ENCODE measurements around the gene ENAH.
A peak's percentile ranks its signal among the peaks of the same experiment; 100 is the strongest.
"Not testable (repeated sequence)": the region's sequence is repeated elsewhere in the genome, so short reads cannot be mapped to it uniquely, and the experiment has no call there.

Gene ENAH

DNA sequence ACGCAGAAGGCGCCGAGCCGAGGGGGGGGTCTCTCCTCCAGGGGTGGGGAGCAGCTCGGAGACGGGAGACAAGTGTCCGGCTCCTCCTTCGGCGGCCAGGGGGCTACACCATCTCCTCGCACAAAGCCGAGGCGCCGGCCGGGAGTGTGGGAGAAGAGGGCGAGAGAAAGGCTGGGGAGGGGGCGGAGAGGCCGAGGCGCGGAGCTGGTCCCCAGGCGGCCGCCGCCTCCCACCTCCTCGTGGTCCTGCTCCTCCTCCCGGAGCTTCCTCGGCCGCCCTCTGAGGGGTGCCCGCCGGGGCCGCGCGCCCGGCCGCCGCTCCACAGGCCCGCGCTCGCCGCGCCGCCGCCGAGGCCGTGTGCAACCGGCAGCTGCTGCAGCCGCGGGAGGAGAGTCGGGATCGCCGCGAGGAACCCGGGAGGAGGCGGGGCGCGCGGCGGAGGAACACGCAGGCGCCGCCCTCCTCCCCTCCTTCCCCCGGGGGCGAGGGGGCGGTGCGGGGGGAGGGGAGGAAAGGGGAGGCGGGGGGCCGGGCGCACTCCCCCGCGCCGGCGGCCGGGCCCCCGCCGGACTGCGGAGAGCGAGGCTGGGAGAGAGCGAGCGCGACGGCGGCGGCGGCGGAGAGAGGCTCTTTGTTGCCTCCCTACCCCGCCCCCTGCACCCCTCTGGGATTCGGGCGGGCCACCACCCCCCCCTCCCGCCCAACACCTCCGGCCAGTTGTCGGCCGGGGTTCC lies at the start of gene ENAH:
Gene ENAH (minus strand): TSS at position 395 of the 734 bp plus-strand sequence. CDS start 433 bp downstream, outside the sequence.
- DNase-seq: peak; percentile 90

DNA sequence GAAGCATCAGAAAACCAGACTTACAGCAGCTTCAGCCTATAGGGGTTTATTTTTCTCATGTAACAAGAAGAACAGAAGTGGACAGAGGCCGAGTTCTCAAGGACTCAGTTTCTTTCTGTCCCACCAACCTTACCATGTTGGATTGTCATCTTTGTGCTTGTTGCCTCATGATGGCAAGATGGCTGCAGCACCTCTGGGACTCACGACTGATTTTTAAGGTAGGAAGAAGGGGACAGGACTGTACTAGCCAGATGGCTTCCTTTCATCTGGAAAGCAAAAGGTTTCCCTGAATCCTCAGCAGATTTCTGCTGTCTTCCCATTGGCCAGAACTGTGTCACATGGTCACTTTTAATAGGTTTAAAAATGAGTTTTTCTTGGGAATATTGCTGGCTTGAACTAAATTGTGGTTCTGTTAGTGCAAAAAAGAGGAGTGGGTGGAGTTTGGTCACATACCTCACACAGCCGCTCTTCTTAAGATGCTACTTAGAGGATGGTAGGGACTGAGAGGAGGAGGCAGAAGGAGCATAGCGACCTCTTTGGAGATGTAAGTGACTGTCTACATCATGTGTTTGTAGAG lies 48.1 kb upstream of the ENAH start:
- no peak for DNase-seq

GRCh38 chr1:225700164-225700821 lies 47.4 kb upstream of the ENAH start:
- DNase-seq: no peak

DNA sequence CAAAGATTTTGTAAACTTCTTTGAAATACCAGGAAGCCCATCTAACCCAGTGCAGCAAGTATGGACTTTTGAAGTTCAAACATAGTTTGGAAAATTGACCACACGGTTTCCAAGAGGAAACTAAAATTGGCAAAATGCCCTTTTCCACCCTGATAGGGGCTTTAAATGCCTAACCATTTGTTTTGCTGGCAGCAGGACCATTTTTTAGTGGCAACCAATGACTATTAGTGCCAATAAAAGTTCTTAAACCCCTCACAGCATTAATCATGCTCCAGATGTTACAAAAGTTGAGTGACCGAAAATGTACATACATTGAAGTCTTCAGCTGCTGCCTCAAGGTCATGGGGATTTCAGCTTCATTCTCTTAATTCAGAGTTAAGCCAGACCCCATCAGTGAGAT lies 46.4 kb upstream of the ENAH start:
- DNase-seq: no peak

GRCh38 chr1:225698194-225698593 lies 45.3 kb upstream of the ENAH start:
- not testable (repeated sequence) for DNase-seq

- DNase-seq: no peak
Observed at GRCh38 chr1:225697428-225697827, 44.5 kb upstream of the ENAH start.

GRCh38 chr1:225695578-225696337 lies 42.8 kb upstream of the ENAH start:
- no peak for DNase-seq

GRCh38 chr1:225694151-225694603 lies 41.3 kb upstream of the ENAH start:
- DNase-seq: peak; percentile 74

DNA sequence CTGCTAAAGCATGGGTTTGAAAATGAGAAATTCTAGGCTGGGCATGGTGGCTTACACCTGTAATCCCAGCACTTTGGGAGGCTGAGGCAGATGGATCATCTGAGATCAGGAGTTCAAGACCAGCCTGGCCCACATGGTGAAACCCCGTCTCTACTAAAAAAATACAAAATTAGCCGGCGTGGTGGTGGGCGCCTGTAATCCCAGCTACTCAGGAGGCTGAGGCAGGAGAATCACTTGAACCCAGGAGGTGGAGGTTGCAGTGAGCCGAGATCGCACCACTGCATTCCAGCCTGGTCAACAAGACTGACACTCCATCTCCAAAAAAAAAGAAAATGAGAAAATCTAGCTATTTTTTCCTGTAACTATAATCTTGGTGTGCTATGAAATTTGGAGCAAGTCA lies 40.8 kb upstream of the ENAH start:
- not testable (repeated sequence) for DNase-seq

- DNase-seq: no peak
Observed at GRCh38 chr1:225693085-225693696, 40.3 kb upstream of the ENAH start.

GRCh38 chr1:225692517-225692879 lies 39.6 kb upstream of the ENAH start:
- DNase-seq: no peak

GRCh38 chr1:225691861-225692516 lies 39.1 kb upstream of the ENAH start:
- no peak for DNase-seq

- peak; percentile 73 for DNase-seq
Observed at GRCh38 chr1:225691377-225691776, 38.5 kb upstream of the ENAH start.

DNA sequence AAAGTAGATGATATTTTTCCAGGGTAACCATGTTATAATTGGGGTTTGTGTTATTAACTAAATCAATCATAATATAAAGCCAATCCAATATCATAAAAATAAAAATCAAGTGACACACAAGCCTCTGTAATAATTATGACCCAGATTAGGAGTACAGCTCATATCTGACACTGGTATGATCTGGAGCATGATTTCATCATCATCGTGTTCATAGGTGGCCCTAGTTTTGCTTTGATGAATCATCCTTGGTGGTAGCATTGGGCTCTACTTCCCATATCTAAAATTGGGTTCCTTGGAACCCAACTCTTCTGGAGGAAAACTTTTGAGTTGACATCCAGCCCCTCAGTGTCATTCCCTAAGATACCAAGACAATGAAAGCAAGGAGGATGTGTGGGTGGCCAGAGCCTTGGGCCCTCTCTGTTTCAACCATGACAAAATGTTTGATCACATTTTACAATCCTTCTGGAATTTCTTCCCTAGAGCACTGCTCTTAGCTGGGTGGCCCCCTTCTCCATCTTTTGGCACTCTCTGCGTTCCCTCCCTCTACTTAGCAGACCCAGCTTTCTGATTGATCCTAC lies 37.0 kb upstream of the ENAH start:
- DNase-seq: no peak

DNA sequence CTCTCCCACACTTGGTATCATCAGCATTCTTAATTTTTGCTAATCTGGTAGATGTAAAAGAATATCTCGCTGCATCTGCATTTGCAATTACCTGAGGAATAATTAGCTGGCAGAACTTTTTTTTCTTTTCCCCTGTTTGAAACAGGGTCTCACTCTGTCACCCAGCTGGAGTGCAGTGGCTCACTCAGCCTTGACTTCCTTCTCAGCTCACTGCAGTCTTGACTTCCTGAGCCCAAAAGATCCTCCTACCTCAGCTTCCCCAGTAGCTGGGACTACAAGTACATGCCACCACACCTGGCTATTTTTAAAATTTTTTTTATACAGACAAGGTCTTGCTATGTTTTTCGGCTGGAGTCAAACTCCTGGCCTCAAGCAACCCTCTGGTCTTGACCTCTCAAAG lies 35.4 kb upstream of the ENAH start:
- no peak for DNase-seq

DNA sequence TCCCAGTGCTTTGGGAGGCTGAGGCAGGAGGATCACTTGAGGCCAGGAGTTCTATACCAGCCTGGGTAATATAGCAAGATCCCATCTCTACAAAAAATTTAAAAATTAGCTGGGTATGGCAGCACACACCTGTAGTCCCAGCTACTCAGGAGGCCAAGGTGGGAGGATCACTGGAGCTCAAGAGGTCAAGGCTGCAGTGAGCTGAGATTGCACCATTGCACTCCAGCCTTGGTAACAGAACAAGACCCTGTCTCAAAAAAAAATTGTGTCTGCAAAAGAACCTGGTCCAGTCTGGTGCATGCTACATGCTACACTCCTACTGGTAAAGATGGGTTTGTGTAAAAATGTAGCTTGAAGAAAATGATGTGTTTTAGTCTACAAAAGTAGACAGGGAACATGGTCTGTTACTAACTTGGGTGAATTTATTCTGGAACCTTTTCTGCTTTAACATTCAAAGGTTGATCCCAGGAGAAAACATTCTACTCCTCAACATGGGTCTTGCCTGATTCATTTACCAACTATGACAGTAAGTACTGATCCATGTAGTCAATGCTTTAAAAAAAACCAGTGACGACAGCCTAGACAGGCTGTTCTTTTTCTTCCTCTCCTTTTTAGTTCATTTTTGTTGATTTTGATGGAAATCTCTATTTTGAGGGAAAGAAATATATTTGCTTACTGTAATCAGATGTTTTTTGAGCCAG lies 32.7 kb upstream of the ENAH start:
- no peak for DNase-seq

DNA sequence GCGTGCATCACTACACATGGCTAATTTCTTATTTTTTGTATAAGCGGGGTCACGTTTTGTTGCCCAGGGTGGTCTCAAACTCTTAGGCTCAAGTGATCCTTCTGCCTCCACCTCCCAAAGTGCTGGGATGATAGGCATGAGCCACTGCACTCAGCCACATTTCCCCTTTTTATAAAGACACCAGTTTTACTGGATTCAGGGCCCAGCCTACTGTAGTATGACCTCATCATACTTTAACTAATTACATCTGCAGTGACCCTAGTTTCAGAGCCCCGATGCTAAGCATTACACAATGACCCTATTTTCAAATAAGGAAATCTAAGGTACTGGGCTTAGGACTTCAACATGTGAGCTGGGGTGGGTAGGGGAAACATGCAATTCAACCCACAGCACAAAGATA lies 31.8 kb upstream of the ENAH start:
- DNase-seq: no peak

DNA sequence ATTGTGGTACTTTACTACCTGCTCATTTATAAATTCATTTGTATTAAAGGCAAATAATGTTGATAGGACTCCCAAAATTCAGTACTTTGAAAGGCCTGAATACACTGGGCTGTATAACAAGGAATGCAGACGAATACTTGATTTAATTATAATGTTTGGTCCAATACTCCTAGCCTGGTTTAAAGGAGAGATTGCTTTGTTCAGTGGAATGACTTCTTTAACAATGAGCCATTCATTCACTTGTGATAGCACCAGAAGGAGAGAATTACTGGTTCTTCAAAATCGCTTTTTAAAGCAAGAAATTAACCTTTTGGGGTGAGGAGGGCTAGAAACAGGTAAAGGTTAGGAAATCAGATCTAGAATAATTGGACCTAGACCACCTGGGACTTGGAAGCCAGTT lies 28.3 kb upstream of the ENAH start:
- no peak for DNase-seq

GRCh38 chr1:225678545-225678944 lies 25.6 kb upstream of the ENAH start:
- DNase-seq: no peak

DNA sequence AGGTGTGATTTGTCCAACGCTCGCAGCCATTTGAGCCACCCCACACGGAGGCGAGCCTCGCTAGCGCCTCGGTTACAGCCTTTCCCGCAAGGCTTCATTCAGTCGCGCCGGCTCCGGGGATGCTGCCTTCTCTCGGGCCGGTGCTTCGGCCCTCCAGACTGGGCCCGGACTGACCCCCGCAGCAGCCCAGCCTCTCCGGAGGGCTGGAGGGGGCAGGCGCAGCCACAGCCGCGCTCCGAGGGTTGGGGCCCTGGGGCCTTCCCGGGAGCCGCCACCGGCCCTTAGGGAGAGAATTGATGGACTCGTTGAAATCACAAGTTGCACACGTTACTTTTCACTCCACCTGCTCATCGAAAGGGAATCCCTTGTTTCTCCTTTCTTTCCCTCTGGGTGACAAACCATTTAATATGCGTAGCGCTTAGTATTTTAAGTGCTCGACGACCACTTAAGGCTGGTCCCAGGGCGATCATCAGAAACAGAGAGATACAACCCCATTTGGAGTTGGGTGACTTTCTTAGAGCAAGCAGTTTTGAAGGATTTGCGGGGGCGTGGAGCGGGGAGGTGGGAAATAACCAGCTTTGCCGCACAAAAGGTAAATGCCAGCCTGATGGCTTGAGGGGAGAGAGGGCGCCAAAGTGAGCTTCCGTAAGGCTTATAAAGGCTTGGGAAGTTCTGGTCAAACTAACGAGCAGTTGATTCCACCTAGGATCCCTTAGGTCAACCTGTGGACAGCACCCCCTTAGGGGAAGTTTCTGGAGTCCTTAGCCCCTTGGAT lies 24.6 kb upstream of the ENAH start:
- peak; percentile 60 for DNase-seq

DNA sequence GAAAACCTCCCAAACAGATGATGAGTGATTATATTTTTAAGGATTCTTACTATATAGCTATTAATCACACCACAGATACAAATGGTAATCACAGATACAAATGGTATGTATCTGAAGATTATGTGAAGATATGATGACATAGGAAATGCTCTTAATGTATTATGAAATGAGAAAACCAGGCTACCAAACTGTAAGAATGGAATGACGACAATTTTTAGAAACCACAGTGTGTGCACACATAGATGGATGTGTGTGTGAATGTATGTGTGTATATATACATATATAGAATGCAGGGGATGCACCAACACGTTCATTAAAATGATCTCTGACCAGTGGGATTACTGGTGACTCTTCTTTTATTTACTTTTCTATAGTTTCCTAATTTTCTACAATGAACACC lies 21.5 kb upstream of the ENAH start:
- DNase-seq: no peak
